ENCODE results near the gene EHD4.

GRCh38 chr15:41996376-41996775 lies 24.0 kb upstream of the EHD4 start:
- TF ChIP-seq POLR2A (IDR thresholded peaks at IDR 0.05; ENCODE audit: low read length) = no peak
- no peak for TF ChIP-seq GATA1 (IDR thresholded peaks at IDR 0.05; ENCODE audit: low read depth, low read length)

Data from erythroblast (primary cell).